Progenitor cell of endocrine pancreas (in vitro differentiated cells): Measurements from ENCODE around the gene GP1BB. TPM values are rescaled to one million over a fixed set of nuclear protein-coding genes. Genes with fewer than 3 reads are reported as not detected.

Source experiments
- DNase-seq: peaks from one replicate; pipeline ENCODE4 v3.0.0; 2021; ENCODE audit warnings: low spot score; ENCODE audit not compliant: unreplicated experiment
- H3K27ac Mint-ChIP-seq: 2 replicates; pipeline ENCODE4 v1.8.0; 2021; ENCODE audit warnings: mild to moderate bottlenecking, moderate library complexity, mixed read lengths
- H3K27me3 Mint-ChIP-seq: 2 replicates; pipeline ENCODE4 v1.8.0; 2021; ENCODE audit warnings: mixed read lengths
- H3K36me3 Mint-ChIP-seq: 2 replicates; pipeline ENCODE4 v1.8.0; 2022; ENCODE audit warnings: mixed read lengths; ENCODE audit not compliant: insufficient read depth
- H3K4me1 Mint-ChIP-seq: 2 replicates; pipeline ENCODE4 v1.8.0; 2021; ENCODE audit warnings: low read depth, mixed read lengths
- H3K4me3 Mint-ChIP-seq: 2 replicates; pipeline ENCODE4 v1.8.0; 2021; ENCODE audit warnings: low read depth, mild to moderate bottlenecking, moderate library complexity, mixed read lengths
- H3K9me3 Mint-ChIP-seq: 2 replicates; pipeline ENCODE4 v1.8.0; 2021; ENCODE audit warnings: low read depth, mixed read lengths
- CTCF ChIP-seq: fragments of 200-600 bp; sonication (generic); IDR thresholded peaks from one replicate; pipeline ENCODE4 v1.5.0; 2021; ENCODE audit warnings: antibody characterized with exemption, mild to moderate bottlenecking; ENCODE audit not compliant: unreplicated experiment
- total RNA-seq: library from RNA; stranded (reverse); gene quantifications from 2 replicates; pipeline ENCODE4 v1.2.1, GENCODE V29; 2021

Gene GP1BB
- total RNA-seq, 1 donor from 2014 or later = 7.7 TPM

- Mint-ChIP-seq H3K27me3 (peaks cover 12% of the 10 kb centered on the region), H3K27ac (no peak overlapping the region), H3K4me3 (no peak overlapping the region), H3K9me3 (no peaks in the 10 kb centered on the region), H3K36me3 (no peaks in the 10 kb centered on the region), H3K4me1 (peaks cover 2% of the 10 kb centered on the region)
- no peak for DNase-seq
- no peak for TF ChIP-seq CTCF
Measured at GRCh38 chr22:19745155-19746101, 22.1 kb downstream of the GP1BB start.

- no peaks in the 10 kb centered on the region for H3K9me3 Mint-ChIP-seq
- H3K36me3 Mint-ChIP-seq = no peaks in the 10 kb centered on the region
- TF ChIP-seq CTCF = no peak
- no peak for DNase-seq
- peaks cover 9% of the 10 kb centered on the region for H3K4me1 Mint-ChIP-seq
- no peak overlapping the region for H3K4me3 Mint-ChIP-seq
- H3K27ac Mint-ChIP-seq = no peak overlapping the region
- H3K27me3 Mint-ChIP-seq = peaks cover 12% of the 10 kb centered on the region
Measured at GRCh38 chr22:19746726-19747125, 23.4 kb downstream of the GP1BB start.

- TF ChIP-seq CTCF = no peak
- H3K27ac Mint-ChIP-seq = no peak overlapping the region
Measured at GRCh38 chr22:19747551-19747950, 24.2 kb downstream of the GP1BB start.

GRCh38 chr22:19748139-19748538, 24.8 kb downstream of the GP1BB start:
- Mint-ChIP-seq H3K4me3 (no peak overlapping the region), H3K9me3 (no peaks in the 10 kb centered on the region), H3K4me1 (peaks cover 9% of the 10 kb centered on the region), H3K36me3 (no peaks in the 10 kb centered on the region), H3K27ac (no peak overlapping the region), H3K27me3 (peaks cover 20% of the 10 kb centered on the region)
- no peak for DNase-seq
- no peak for TF ChIP-seq CTCF

More at GRCh38 chr22:19747551-19747950, 24.2 kb downstream of the GP1BB start:
- Mint-ChIP-seq H3K4me1 (peaks cover 9% of the 10 kb centered on the region), H3K27me3 (peaks cover 14% of the 10 kb centered on the region), H3K4me3 (no peak overlapping the region), H3K36me3 (no peaks in the 10 kb centered on the region), H3K9me3 (no peaks in the 10 kb centered on the region)
- no peak for DNase-seq

- Mint-ChIP-seq H3K27ac (no peak overlapping the region), H3K27me3 (peaks cover 30% of the 10 kb centered on the region), H3K9me3 (no peaks in the 10 kb centered on the region), H3K4me1 (peaks cover 9% of the 10 kb centered on the region), H3K36me3 (no peaks in the 10 kb centered on the region), H3K4me3 (no peak overlapping the region)
- DNase-seq = no peak
- TF ChIP-seq CTCF = no peak
Measured at GRCh38 chr22:19748991-19749664, 25.8 kb downstream of the GP1BB start.
